HG02852 (cell line): Measurements from ENCODE around the gene NXPE3.

ENCODE experiments used
- ATAC-seq: cut with Tn5 transposase; IDR thresholded peaks from one replicate; pipeline ENCODE4 v1.9.1; 2021; ENCODE audit warnings: mild to moderate bottlenecking, moderate library complexity; ENCODE audit not compliant: unreplicated experiment

Gene NXPE3

DNA sequence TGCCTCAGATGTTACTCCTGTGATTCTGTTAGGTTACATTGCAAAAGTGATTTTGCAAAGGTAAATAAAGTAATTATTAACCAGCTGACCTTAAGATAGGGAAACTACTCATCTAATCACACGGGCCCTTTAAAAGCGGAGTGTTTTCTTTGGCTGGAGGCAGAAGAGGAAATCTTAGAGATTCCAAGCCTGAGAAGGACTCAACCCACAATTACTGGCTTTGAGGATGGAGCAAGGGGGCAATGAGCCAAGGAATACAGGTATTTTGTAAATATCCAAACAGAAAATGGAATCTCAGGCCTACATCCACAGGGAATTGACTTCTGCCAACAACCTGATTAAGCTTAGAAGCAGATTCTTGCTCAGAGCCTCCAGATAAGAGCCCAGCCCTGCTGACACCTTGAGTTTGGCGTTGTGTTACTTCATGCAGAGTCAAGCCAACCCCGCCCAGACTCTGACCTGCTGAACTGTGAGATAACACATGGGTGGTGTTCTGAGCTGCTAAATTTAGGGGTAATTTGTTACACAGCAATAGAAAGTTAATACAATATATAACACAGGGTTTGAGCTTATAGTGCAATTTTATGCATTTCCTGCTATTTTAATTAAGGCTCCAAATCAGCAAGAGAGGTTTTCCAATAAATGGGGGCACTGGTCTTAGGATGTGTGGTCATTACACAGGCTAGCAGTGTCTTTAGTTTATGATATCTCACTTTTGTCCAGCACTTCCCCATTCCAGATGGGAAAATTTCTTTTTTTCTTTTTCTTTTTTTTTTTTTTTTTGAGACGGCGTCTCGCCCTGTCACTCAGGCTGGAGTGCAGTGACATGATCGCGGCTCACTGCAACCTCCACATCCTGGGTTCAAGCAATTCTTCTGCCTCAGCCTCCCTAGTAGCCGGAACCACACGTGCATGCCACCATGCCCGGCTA lies 89.8 kb downstream of the NXPE3 start:
- no peak for ATAC-seq

- ATAC-seq: no peak
Measured at GRCh38 chr3:101870138-101870537, 91.1 kb downstream of the NXPE3 start.

DNA sequence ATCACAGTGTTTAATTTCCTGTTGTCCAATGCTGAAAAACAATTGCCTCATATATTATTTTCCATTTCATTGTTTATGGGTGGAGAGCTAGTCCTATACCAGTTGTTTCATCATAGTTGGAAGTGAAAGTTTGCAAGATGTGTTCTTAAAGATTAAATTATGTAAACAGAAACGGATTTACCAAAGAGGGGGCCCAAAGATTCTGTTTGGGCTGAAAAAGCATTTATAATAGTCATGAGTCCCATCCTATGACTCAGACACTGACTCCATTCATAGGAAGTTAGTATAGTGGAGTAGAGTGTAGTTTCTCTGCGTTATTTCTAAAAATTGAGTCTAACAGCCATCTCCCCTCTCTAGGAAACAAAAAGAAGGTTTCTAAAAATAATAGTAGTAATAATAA lies 94.6 kb downstream of the NXPE3 start:
- no peak for ATAC-seq

GRCh38 chr3:101876142-101876541 lies 97.1 kb downstream of the NXPE3 start:
- ATAC-seq: peak; percentile 48
